ENCODE results near the gene SCAF8. TPM values are rescaled to one million over a fixed set of nuclear protein-coding genes. Genes with fewer than 3 reads are reported as not detected.

The SCAF8 gene
- total and polyA plus RNA-seq, 2 of the 4 experiments (the other 2 are of a cell fraction), result 16.1 to 23.5 TPM

DNA sequence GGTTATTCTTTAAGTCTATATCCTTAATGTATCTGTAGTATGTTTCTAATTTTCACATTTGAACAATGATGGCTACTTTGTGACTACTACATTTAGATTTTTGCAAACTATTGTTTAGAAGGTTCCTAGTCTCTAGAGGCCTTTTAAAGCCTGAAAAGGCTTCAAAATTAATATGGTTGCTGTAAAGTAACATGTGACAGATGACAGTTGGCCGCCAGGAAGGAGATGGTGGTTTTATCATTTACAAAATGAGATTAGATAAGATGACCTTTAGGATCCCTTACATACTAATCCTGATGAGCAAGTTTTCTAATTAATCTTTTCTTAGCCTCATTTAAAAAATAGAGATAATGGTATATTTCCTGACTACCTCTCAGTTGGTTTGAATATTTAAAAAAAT, 18.8 kb downstream of the SCAF8 start:
- Histone ChIP-seq H3K27ac (ENCODE audit: insufficient read depth, low read length) (no peak overlapping the region), H3K27me3 (ENCODE audit: control insufficient read depth, insufficient read depth, low read length) (no peaks in the 10 kb centered on the region), H3K23ac (ENCODE audit: low read depth, low read length) (no peak overlapping the region), H4K5ac (ENCODE audit: low read depth, low read length) (no peak overlapping the region), H3K14ac (replicated peaks; ENCODE audit: low read depth, low read length) (no peak overlapping the region), H4K91ac (ENCODE audit: insufficient read depth, low read depth, low read length) (no peak overlapping the region), H3K79me1 (ENCODE audit: low read depth in 1 of 2, low read length in 2 of 2) (peaks cover 2 to 50% of the 10 kb centered on the region in 2 experiments; a peak in 3 of 4 replicates), H3K9me1 (ENCODE audit: insufficient read depth, low read length) (peaks cover 5% of the 10 kb centered on the region; the same call in 1 of the 2 replicates), H2BK120ac (ENCODE audit: low read depth, low read length) (no peak overlapping the region), H2BK5ac (ENCODE audit: low read depth, low read length, poor library complexity, severe bottlenecking) (no peak overlapping the region), H2BK15ac (ENCODE audit: low read depth, low read length) (no peak overlapping the region), H3K56ac (ENCODE audit: extremely low read depth, insufficient read depth, low read length) (no peak overlapping the region), H3K9me3 (ENCODE audit: control insufficient read depth, insufficient read depth, low read length) (no peaks in the 10 kb centered on the region), H2BK20ac (ENCODE audit: low read depth, low read length) (no peak overlapping the region), H2AFZ (replicated peaks; ENCODE audit: low read length, poor library complexity) (no peak overlapping the region), H4K8ac (ENCODE audit: low read depth in 2 of 2, low read length in 2 of 2) (no peak overlapping the region), H3K36me3 (ENCODE audit: control insufficient read depth, insufficient read depth, low read length) (no peaks in the 10 kb centered on the region), H3K9ac (ENCODE audit: low read depth, low read length) (no peak overlapping the region), H2AK9ac (replicated peaks; ENCODE audit: low read depth, low read length, poor library complexity) (no peak overlapping the region), H2AK5ac (ENCODE audit: low read depth, low read length) (no peak overlapping the region), H3K4ac (ENCODE audit: low read depth, low read length) (no peak overlapping the region), H4K20me1 (ENCODE audit: insufficient read depth, low read length) (peaks cover 96% of the 10 kb centered on the region), H3K4me1 (ENCODE audit: control insufficient read depth, insufficient read depth, low read length) (peaks cover 3% of the 10 kb centered on the region; the same call in 1 of the 2 replicates), H3K4me2 (ENCODE audit: low read depth, low read length) (no peak overlapping the region), H3K4me3 (ENCODE audit: insufficient read depth, low read depth, low read length) (no peak overlapping the region), H3K18ac (ENCODE audit: low read depth, low read length) (no peak overlapping the region)
- no peak for ATAC-seq (ENCODE audit: low read depth)
- WGBS, 2 experiments (ENCODE audit: extremely low coverage in 2 of 2, insufficient read length in 1 of 2), result no CpG with 5 or more reads among the region's 1 CpG
- ChIA-PET CTCF (no interaction called here), POLR2A (ENCODE audit: unreplicated experiment) (no interaction called here)
- intact Hi-C loops (cut with micrococcal nuclease) (no loop called here), in situ Hi-C loops (cut with MboI; ENCODE audit: low sequenced_read_pairs) (no loop called here), dilution Hi-C loops (cut with HindIII; ENCODE audit: low sequenced_read_pairs, unreplicated experiment) (no loop called here)
- no TSS peak for BruUV-seq (replicated peaks)
- no peak for TF ChIP-seq RAD21 (IDR thresholded peaks at IDR 0.05; ENCODE audit: low read length)
- no peak for DNase-seq
